ENCODE measurements around the gene CAV1. TPM values are rescaled to one million over a fixed set of nuclear protein-coding genes. Genes with fewer than 3 reads are reported as not detected.
"Not testable (repeated sequence)": the region's sequence is repeated elsewhere in the genome, so short reads cannot be mapped to it uniquely, and the experiment has no call there.

The CAV1 gene
- total and polyA plus RNA-seq, 2 experiments from 2014 or later = 1,092 to 1,736 TPM

DNA sequence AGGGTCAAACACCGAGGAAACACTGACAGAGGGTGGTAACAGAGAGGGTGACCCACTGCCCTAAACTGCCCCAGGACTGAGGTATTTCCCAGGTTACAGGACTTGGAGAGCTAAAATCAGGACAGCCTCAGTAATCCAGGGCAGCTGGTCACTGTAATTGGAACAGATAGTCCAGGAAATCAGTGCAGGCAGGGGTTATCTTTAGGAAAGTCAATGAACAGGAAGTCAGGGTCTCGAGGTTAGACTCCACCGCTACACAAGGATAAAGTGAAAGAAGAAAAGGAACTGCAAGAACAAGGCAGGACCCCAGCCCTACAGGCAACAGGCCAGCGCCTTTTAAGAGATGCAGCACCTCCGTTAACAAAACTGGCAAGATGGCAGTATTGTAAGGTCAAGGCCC is 61.1 kb downstream of the CAV1 start:
- no peak overlapping the region for H2AFZ ChIP-seq
- no peak overlapping the region for H3K4me3 ChIP-seq
- no peak overlapping the region for H3K9ac ChIP-seq
- H3K9me2 ChIP-seq (ENCODE audit: insufficient read depth) = no peaks in the 10 kb centered on the region
- H3K4me1 ChIP-seq (ENCODE audit: insufficient read depth) = peaks cover 50% of the 10 kb centered on the region
- no peak overlapping the region for H3K4me2 ChIP-seq (ENCODE audit: unreplicated experiment)
- peaks cover 53% of the 10 kb centered on the region for H3F3A ChIP-seq (ENCODE audit: insufficient read depth)
- no peaks in the 10 kb centered on the region for H3K9me3 ChIP-seq (ENCODE audit: low read depth)
- no peak for DNase-seq
- WGBS, 2 experiments (ENCODE audit: low coverage in 1 of 2, low lambda C conversion rate in 2 of 2, missing lambda C conversion rate in 2 of 2) = 97 to 100% methylated on average over 5 of the region's 5 CpGs
- H3K27me3 ChIP-seq (replicated peaks; ENCODE audit: insufficient read depth) = no peaks in the 10 kb centered on the region
- TF ChIP-seq EZH2phosphoT487 (IDR thresholded peaks at IDR 0.05; ENCODE audit: insufficient read depth, low read depth) = no peak
- TF ChIP-seq EZH2 (IDR thresholded peaks at IDR 0.05; ENCODE audit: insufficient read depth, poor library complexity, severe bottlenecking) = no peak
- H3K36me3 ChIP-seq (ENCODE audit: low read depth) = no peaks in the 10 kb centered on the region
- H4K20me1 ChIP-seq (ENCODE audit: insufficient read depth) = no peaks in the 10 kb centered on the region
- no peak overlapping the region for H3K27ac ChIP-seq
- H3K79me2 ChIP-seq (ENCODE audit: insufficient read depth) = no peaks in the 10 kb centered on the region
- in situ Hi-C loops (cut with MboI) = loop anchor here (10.0 kb wide), 1 partner anchor 51 kb away; no protein-coding TSS in a partner anchor

DNA sequence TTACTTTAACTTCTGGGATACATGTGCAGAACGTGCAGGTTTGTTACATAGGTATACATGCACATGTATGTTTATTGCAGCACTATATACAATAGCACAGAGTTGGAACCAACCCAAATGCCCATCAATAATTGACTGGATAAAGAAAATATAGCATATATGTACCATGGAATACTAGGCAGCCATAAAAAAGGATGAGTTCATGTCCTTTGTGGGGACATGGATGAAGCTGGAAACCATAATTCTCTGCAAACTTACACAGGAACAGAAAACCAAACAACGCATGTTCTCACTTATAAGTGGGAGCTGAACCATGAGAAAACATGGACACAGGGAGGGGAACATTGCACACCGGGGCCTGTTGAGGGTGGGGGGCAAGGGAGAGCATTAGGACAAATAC is 62.4 kb downstream of the CAV1 start:
- Histone ChIP-seq H3F3A (ENCODE audit: insufficient read depth) (peaks cover 40% of the 10 kb centered on the region), H3K4me1 (ENCODE audit: insufficient read depth) (peaks cover 41% of the 10 kb centered on the region), H3K27ac (peak overlapping the region; percentile 76; the same call in 1 of the 2 replicates)
- not testable (repeated sequence) for H3K9me3 ChIP-seq (ENCODE audit: low read depth); H3K79me2 ChIP-seq (ENCODE audit: insufficient read depth); H3K27me3 ChIP-seq (replicated peaks; ENCODE audit: insufficient read depth); H2AFZ ChIP-seq; H3K4me3 ChIP-seq; H3K4me2 ChIP-seq (ENCODE audit: unreplicated experiment); DNase-seq; H3K9ac ChIP-seq; H3K9me2 ChIP-seq (ENCODE audit: insufficient read depth); H3K36me3 ChIP-seq (ENCODE audit: low read depth); H4K20me1 ChIP-seq (ENCODE audit: insufficient read depth)
- 92 to 100% methylated on average over 3 of the region's 3 CpGs for whole genome bisulfite sequencing, 2 experiments (ENCODE audit: low coverage in 1 of 2, low lambda C conversion rate in 2 of 2, missing lambda C conversion rate in 2 of 2)
- in situ Hi-C loops (cut with MboI) = loop anchor here (10.0 kb wide), 1 partner anchor 52 kb away; no protein-coding TSS in a partner anchor

DNA sequence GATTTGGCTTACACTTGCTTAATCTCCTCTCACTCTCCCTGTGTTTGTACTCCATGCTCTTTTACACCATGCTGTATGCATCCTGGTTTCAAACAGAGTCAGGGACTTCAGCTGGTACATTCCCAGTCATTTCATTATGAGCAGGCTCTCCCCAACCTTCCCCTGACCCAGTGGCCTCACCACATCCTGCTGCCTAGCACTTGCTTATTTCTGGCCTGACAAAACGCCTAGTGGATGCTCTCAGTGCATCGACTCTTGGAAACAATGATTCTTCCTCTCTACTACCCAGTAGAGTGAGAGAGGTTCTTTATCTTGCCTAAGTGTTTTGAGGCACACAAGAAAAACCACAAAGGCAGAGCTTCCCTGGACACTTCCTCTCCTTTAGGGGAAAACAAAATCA is 63.4 kb downstream of the CAV1 start:
- H3K36me3 ChIP-seq (ENCODE audit: low read depth) = no peaks in the 10 kb centered on the region
- H3K9me2 ChIP-seq (ENCODE audit: insufficient read depth) = no peaks in the 10 kb centered on the region
- H3K27ac ChIP-seq = peak overlapping the region; percentile 76
- no peak for TF ChIP-seq EZH2phosphoT487 (IDR thresholded peaks at IDR 0.05; ENCODE audit: insufficient read depth, low read depth)
- no peak for TF ChIP-seq EZH2 (IDR thresholded peaks at IDR 0.05; ENCODE audit: insufficient read depth, poor library complexity, severe bottlenecking)
- H3K9ac ChIP-seq = peak overlapping the region; percentile 46
- no peaks in the 10 kb centered on the region for H3K27me3 ChIP-seq (replicated peaks; ENCODE audit: insufficient read depth)
- H3K4me2 ChIP-seq (ENCODE audit: unreplicated experiment) = peak overlapping the region; percentile 63
- peaks cover 32% of the 10 kb centered on the region for H3K4me1 ChIP-seq (ENCODE audit: insufficient read depth)
- peaks cover 33% of the 10 kb centered on the region for H3F3A ChIP-seq (ENCODE audit: insufficient read depth)
- H2AFZ ChIP-seq = peak overlapping the region; percentile 3; the same call in 1 of the 2 replicates
- peak; percentile 88 for DNase-seq
- no peaks in the 10 kb centered on the region for H3K9me3 ChIP-seq (ENCODE audit: low read depth)
- in situ Hi-C loops (cut with MboI) = loop anchor here (10.0 kb wide), 1 partner anchor 53 kb away; no protein-coding TSS in a partner anchor
- no peak overlapping the region for H3K4me3 ChIP-seq
- 4 to 11% methylated on average over 2 of the region's 2 CpGs for WGBS, 2 experiments (ENCODE audit: low coverage in 1 of 2, low lambda C conversion rate in 2 of 2, missing lambda C conversion rate in 2 of 2)
- H4K20me1 ChIP-seq (ENCODE audit: insufficient read depth) = no peaks in the 10 kb centered on the region
- no peaks in the 10 kb centered on the region for H3K79me2 ChIP-seq (ENCODE audit: insufficient read depth)

DNA sequence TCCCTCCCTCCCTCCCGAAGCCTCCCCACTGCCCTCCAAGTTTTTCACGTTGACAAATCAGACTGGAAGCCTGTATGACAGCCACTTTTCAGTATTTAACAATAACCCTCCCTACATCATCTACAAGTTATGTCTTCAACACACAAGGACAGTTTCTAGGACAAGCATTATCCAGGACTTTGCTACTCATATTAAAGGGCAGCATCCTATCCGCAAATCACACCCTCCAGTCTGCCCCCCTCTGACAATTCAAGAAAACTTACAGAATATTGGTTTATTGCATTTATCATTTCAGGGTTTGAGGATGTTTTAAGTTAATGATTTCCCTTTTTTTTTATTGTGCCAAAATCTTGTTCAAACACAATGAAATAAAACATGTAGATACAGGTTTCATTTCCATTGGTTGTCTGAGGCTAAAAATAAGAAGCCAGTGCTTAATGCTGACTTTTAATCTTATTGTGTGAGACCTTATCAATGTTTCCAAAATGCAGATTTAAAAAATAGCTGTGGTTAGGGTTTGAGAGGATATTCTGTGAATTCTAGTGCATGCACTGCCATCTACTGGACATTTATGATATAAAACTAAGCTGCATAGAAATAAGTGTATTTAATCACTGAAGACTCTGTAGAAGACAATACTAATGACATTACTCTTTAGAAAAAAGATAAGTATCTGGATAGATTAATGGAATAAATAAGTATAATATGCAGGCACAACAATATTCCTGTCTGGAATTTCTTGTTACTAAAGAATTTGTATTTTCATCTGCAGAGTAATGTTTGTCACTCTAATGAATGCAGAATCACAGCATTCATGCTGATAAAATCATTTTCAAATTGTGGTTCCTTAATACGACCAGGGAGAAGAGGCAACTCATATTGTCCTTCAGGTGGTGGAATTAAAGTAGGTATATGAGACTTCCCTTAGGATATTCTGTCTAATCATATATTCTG is 64.1 kb downstream of the CAV1 start:
- peak; percentile 70 for DNase-seq
- Histone ChIP-seq H4K20me1 (ENCODE audit: insufficient read depth) (no peaks in the 10 kb centered on the region), H3K27ac (peak overlapping the region; percentile 76), H3K9me2 (ENCODE audit: insufficient read depth) (no peaks in the 10 kb centered on the region), H3K9me3 (ENCODE audit: low read depth) (no peaks in the 10 kb centered on the region), H3K9ac (peak overlapping the region; percentile 46), H2AFZ (no peak overlapping the region), H3K27me3 (replicated peaks; ENCODE audit: insufficient read depth) (no peaks in the 10 kb centered on the region), H3K4me3 (no peak overlapping the region), H3K36me3 (ENCODE audit: low read depth) (no peaks in the 10 kb centered on the region), H3K4me1 (ENCODE audit: insufficient read depth) (peaks cover 25% of the 10 kb centered on the region), H3K79me2 (ENCODE audit: insufficient read depth) (no peaks in the 10 kb centered on the region), H3F3A (ENCODE audit: insufficient read depth) (peaks cover 26% of the 10 kb centered on the region), H3K4me2 (ENCODE audit: unreplicated experiment) (peak overlapping the region; percentile 63)
- TF ChIP-seq EZH2 (IDR thresholded peaks at IDR 0.05; ENCODE audit: insufficient read depth, poor library complexity, severe bottlenecking) (no peak), EZH2phosphoT487 (IDR thresholded peaks at IDR 0.05; ENCODE audit: insufficient read depth, low read depth) (no peak)
- WGBS, 2 experiments (ENCODE audit: low coverage in 1 of 2, low lambda C conversion rate in 2 of 2, missing lambda C conversion rate in 2 of 2) = 17 to 18% methylated on average over 2 to 4 of the region's 4 CpGs
- in situ Hi-C loops (cut with MboI) = loop anchor here (10.0 kb wide), 1 partner anchor 54 kb away; no protein-coding TSS in a partner anchor
